ENCODE results near the gene SPEM1.
"Not testable (repeated sequence)": the region's sequence is repeated elsewhere in the genome, so short reads cannot be mapped to it uniquely, and the experiment has no call there.

SPEM1 gene

DNA sequence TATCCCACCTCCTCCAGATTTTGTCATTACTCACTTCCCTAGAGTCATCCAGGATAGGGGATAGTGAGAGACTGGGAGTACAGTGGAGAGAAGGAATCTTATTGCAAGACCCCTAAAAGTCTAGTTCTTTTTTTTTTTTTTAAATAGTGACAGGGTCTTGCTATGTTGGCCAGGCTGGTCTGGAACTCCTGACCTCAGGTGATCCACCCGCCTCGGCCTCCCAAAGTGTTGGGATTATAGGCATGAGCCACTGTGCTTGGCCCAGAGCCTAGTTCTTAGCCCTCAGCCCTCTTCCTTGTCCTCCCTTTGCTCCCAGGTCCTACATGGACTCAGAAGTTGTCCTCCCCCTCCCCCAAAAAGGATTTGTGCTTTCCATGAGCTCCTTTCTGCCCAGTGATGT lies 22.0 kb downstream of the SPEM1 start:
- DNase-seq, result no peak

DNA sequence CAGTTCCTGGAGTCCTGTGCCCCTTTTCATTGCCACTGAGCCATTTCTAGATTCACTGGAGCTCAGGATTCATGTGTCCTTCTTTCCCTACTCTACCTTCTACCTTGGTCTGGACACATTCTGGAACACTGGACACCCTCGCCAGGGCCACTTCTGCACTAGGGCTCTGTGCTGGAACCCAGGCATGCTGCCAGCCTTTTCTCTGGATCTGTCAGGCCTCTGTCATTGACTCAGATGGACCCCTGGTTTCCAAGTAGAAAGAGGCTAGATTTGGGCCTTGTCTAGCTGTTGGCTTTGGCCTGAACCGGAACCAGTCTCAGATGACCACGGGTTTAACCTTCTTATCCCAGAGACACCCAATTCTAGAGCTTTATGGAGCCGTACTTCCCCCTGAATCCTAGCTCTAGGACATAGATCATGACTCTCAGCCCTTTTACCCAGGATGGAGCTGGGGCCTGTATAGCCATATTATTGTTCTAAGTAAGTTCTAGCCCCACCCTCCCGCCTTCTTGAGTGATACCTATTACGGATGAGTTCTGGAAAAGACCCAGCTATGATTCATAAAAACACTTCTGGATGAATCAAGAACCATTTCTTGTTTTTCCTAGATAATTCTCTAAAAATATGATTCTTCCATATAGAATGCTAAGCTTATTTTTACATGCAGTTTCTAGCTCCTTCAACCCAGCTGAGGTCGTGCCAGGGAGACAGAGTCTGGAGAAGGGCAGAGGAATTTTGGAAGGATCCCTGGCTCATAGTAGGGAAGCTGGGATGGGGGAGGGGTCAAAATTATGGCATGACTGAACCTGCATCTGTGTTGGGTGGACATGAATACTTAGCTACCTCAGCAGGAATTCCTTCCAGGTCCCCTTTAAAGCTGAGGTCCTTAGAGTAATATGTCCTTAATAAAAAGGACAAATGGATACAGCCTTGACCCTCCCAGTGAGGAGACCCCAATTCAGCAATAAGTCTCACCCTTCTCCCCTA lies 23.7 kb downstream of the SPEM1 start:
- DNase-seq, result no peak

DNA sequence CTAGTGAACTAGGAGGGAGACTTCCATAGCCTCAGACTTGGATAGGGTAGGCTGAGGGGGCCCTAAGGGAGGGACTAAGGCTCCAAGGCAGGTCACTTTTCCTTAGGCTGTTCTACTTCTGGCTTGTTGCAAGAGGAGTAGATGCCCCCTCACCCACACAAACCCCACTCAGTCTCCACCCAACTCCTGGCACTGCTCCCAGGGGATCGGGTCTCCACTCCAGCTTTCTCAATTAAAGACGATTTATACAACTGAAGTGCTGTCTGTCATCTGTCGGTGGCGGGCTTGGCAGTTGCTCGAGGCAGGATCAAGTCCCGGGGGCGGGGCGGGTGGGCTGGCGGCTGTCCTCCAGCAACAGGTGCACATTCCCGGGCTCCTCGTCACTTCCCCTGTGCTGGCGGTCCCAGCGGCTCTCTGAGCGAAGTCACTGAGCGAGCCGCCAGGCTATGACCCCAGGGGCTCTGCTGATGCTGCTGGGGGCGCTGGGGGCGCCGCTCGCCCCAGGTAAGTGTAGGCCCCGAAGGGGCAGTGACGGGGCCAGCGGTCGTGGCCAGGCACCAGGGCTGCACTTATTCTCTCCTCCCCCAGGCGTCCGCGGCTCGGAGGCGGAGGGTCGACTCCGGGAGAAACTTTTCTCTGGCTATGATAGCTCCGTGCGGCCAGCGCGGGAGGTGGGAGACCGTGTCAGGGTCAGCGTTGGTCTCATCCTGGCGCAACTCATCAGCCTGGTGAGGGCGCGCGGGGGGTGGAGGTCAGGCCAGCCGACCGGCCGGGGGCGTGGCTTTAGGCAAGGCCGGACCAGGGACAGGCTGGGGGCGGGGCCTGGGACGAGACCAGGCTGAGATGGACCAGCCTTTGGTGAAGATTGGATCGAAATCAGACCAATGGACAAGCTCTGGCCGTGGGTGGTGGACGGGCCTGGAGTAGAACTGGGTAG lies 24.8 kb downstream of the SPEM1 start, which contains the start of gene CHRNB1:
TSS of gene CHRNB1 (plus strand) at position 380 of the 937 bp plus-strand sequence. CDS start at position 447, 67 bp downstream.
- peak in 1 of 2 donors; percentile 45 for DNase-seq

DNA sequence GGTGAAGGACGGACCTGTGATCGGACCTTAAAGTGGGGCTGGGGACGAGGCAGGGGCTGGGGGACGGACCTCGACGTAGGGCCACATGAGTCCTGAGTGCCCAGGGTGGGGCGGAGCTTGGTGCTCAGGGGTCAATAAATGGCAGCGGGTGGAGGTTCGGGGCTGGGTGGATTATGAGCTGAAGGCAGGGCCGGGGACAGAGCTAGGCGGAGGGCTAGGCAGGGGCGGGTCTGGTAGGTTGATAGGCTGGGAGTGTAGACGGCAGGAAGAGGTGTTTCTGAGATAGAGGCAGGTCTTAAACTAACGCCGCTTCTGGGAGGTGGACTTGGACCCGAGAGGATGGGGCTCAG lies 25.5 kb downstream of the SPEM1 start:
- peak; percentile 32 to 45 for DNase-seq

DNA sequence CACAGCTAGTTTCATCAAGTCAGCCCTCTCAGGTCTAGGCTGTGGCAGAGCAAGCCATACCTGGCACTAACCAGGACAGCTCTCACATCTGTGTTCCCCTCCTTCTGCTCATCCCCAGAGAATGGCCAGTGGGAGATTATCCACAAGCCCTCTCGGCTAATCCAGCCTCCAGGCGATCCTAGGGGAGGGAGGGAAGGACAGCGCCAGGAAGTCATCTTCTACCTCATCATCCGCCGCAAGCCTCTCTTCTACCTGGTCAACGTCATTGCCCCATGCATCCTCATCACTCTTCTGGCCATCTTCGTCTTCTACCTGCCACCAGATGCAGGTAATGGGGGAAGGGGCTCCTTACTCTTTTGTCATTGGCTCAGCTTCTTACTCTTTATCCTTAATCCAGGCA lies 28.3 kb downstream of the SPEM1 start:
- no peak for DNase-seq

DNA sequence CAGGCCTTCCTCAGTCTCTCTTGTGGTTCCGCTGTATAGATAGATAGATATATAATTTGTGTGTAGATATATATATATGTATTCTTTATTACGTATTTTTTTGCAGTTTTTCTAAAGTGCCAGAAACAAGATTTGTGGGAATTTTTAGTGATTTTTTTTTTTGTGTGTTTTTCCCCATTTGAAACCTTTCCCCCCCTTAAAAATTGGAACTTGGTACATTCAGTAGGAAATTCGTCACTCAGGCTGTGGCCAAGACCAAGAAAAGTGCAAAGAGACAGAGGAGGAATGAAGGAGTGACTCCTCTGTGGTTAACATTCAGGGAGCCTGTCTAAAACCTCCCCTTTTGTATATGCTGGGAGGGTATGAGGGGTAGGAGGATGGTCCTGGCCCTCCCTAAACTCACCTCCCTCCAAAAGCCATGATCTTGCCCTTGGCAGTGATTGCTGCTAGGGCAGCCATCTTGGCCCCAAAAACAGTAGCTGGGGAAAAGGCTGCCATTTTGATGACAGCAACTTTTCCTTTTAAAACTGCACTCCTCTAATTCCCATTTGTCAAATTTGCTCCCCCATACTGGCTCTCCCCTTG lies 39.9 kb downstream of the SPEM1 start:
- DNase-seq, result no peak

DNA sequence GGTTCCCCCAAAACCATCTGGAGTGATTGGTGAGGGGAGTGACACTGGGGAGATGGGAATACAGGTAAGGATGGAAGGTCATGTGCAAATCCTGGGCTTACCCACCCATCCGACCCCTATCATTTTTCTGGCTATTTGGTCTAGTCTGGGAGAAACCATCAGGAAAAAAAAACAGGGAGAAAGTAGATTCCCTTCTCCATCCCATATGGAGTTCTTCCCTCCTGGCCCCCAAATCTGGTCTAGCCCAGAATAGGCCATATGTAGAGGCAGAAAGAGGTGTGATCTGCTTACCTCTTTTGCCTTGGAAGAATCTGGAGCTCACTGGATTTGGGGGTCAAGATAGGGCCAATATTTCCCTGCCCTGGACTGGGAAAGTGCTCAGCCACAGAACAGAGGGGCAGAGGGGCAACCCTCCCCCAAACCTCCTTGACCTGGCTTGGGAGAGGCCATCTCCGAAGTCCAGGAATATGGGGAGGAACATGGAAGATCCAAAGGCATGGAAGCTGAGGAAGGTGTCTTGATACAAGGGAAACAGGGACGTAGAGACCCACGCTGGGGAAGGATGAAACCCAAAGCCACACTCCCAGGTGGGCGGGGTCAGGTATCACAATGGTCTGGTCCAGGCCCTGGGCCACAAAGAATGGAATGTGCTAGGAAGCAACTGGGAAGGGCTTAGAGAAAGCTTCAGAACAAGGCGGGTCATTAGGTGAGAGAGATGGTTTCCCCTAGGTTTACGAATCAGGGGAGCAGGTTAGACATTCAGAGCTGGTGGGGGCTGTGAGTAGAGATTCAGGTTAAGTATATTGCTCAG lies 40.9 kb downstream of the SPEM1 start:
- no peak for DNase-seq

DNA sequence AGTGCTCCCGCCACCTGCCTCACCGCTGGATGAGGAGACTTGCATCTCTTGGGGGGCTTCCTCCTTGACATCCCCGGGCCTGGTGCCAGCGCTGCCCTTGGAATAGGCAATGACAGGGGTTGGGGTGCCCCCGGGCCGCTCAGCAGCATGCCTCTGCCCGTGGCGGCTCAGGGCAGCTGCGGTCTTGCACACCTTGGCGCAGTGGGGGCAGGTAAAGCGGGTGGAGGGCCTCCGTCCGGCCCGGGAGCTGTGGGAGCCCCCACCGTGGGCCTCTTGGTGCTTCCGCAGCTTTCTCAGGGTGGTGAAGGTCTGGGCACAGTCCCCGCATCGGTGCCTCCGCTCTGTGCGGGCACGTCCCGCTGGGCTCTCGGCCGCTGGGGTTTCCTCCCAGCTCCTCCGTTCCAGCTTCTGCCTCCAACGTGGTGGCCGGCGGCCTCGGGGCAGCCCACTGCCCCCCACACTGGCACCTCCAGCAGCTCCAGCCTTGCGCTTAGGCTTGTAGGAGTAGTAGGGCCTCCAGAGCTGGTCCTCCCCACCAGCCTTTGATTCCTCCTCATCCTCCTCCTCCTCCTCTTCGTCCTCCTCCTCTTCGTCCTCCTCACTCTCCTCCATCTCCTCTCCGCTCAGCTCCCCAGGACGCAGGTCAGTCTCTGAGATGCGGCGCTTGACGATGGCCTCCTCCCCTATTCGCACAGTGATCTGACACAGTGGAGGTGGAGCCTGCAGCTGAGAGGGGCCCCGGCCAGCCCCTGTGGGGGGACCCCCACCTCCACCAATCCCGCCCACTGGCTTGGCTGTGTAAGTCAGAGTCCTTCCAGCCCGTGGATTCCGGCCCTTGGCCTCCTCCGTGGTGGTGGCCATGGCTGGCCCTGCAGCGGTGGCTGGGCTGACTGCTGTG lies 42.6 kb downstream of the SPEM1 start:
- DNase-seq, result no peak

DNA sequence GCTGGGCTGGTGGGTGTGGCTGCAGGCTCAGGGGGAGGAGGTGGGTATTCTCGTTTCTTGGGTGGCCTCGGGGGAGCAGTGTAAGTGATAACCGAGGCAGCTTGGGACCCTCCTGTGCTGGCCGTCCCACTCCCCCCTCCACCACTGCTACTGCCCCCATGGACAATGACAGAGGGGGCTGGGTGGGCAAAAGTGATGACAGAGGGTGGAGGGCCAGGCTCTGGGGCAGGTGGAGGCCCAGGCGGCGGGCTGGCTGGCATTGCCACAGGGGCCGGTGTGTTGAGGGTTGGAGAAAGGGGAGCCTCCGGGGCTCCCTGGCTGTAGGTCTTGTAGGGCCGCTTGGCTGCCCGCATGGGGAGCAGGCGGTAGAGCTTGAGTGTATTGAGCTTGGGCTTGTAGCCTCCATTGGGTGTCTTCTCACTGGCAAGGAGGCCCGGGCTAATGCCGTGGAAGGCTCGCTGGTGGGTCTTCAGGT lies 43.3 kb downstream of the SPEM1 start:
- no peak for DNase-seq

DNA sequence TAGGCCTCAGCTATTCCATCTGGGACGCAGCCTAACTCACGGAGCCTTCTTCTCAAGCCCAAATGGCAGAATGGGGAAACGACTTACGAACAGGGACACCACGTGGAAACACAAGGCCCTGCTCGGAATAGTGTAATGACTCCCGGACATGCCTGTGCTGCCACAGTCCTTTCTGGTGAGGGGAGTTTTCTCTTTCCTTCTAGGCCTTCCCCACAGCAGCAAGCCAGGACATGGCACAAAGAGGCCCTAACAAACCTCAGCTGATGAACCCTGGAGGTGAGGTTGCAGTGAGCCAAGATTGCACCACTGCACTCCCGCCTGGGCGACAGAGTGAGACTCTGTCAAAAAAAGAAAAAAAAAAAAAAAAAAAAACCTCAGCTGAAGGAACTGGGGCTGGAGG lies 44.0 kb downstream of the SPEM1 start:
- DNase-seq, result no peak

DNA sequence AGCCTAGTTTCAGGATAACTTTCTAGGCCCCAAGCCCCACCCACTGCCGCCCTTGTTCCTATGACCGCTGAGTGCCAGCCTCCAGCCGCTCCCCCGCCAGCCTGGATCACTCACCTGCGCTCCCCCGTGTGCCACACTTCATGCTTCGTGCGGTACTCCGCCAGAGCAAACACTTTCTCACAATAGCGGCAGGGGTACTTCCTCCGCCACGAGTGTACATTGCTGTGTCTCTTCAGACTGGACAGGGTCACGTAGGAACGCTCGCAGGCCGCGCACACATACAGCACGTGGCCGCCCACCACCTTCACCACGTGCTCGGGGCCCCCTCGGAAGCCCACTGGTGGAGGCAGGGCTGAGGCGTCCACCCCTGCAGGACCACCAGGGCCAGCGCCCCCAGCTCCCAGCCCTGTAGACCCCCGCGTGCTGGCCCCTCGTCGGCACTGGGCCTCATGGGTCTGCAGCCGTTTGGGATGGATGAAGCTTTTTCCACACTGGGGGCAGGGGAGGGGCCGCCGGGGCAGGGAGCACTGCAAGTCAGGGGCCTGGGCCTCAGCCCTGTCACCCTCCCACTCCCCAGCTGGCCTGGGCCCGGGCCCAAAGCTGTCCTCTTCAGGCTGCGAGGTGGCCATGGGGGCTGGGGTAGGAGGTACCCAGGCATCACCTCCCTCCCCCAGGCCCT lies 45.6 kb downstream of the SPEM1 start:
- DNase-seq, result no peak

DNA sequence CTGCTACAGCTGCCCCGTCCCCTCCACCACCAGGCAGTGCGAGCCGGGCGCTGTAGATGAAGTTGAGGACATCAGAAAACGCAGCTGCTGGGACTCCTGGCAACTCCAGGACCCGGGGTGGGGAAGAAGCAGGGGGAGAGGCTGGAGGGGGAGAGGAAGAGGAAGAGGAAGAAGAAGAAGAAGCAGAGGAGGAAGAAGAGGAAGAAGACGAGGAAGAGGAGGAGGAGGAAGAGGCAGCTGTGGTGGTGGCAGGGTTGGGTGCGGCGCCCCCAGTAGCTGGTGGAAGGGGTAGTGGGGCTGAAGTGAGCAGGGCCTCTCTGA lies 46.2 kb downstream of the SPEM1 start:
- no peak for DNase-seq

DNA sequence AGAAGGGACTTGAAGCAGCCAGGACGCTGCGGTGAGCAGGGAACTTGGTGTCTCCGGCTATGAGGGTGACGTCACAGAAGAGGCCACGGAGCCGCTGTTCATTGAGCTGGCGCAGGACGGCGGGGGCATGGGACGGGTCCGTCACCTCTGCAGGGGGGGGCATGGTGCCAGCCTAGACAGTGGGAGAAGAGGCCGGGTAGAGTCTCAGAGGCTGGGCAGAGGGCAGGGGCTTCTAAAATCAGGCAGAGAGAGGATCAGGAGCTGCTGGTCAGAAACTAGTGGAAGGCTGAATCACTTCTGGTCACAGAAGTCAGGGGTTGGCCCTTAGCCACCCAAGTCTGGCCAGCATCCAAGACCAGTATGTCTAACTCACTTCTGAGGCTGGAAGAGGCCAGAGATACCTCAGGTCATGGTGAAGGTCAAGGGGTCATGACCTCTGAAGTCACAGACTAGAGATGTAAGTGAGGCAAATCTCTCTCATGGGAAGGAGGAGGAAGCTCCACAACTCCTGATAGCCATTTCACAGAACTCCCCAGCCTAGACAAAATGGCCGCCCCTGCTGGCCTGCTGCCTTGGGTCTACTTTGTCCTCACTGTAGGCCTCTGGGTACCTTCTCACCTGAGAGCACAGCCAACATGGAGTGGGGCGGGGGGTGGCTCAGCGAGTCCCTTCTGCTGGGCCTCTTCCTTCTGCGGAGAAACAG lies 46.7 kb downstream of the SPEM1 start:
- peak in 1 of 2 donors; percentile 46 for DNase-seq

DNA sequence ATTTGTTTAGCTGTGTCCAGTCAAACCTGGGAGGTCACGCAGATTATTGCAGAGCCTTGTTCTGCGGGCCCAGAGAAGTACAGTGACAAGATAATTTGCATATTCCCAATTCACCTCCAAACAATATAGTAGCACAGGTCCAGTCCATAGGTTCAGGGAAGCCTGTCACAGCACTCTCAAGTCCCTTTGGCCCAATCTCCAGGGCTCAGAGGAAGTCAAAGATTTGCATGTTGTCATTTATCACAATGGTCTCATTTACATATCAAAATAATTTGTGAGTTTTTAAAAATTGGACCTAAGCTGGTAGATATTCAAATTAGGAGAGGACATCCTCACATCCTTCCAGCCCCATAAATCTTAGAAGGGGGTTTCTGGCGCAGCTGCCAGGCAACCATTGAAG lies 47.4 kb downstream of the SPEM1 start:
- no peak for DNase-seq

DNA sequence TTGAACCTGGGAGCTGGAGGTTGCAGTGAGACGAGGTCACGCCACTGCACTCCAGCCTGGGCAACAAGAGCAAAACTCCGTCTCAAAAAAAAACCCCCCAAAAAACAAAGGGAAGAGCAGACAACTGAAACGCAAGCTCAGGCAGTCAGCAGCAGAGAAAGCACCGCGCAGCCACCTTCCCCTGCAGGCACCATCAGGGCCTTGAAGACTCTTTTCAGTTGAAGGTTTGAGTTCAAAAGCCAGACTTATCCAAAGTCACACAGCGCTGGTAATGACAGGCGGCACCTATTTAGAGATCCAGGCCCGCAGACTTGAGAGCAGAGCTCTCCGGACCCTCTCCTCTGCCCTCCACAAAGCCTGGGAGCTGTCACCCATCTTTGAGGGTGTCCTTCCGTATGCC lies 48.2 kb downstream of the SPEM1 start:
- no peak for DNase-seq

DNA sequence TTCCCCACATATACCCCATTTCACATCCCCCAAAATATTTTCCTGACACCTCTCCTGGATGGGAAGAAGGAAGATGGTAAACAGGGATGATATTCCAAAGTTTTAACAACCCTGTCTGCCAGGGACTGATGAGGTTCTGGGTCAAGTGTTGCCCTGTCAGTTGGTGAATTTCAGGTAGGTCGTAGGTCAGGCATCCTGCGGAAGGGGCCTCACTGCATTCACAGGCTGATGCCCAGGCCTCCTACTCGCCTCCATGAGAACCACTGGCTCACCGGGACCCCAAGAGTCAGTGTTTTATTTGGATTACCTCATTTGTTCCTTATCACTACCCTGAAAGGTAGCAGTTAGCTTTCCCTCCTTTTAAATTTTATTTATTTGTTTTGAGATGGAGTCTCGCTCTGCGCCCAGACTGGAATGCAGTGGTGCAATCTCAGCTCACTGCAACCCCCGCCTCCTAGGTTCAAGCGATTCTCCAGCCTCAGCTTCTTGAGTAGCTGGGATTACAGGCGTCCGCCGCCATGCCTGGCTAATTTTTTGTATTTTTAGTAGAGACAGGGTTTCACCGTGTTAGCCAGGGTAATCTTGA lies 48.8 kb downstream of the SPEM1 start:
- no peak for DNase-seq

DNA sequence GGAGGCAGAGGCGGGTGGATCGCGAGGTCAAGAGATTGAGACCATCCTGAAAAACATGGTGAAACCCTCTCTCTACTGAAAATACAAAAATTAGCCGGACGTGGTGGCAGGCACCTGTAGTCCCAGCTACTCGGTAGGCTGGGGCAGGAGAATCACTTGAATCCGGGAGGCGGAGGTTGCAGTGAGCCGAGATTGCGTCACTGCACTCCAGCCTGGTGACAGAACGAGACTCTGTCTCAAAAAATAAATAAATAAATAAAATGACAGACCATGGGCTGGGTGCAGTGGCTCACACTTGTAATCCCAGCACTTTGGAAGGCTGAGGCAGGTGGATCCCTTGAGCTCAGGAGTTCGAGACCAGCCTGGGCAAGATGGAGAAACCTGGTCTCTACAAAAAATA lies 49.7 kb downstream of the SPEM1 start:
- not testable (repeated sequence) for DNase-seq

DNA sequence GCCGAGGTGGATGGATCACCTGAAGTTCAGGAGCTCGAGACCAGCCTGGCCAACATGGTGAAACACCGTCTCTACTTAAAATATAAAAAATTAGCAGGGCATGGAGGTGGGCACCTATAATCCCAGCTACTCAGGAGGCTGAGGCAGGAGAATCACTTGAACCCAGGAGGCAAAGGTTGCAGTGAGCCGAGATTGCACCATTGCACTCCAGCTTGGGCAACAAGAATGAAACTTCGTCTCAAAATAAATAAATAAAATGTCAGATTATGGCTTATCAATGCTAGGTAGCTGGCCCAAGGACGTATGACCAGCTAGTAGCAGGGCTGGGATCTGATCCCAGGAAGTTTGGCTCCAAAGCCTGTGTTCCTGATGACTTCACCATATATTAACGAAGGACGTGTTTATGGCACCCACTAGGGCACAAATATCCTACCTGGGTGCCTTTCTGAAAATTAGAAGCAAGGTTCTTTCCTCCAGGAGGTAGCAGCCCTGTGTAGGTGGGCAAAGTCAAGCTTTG lies 50.4 kb downstream of the SPEM1 start:
- not testable (repeated sequence) for DNase-seq

All from CD4-positive, alpha-beta T cell treated with Interferon alpha-2 for 1 hour (primary cell).